ENCODE results near the gene HTRA1.

DNA sequence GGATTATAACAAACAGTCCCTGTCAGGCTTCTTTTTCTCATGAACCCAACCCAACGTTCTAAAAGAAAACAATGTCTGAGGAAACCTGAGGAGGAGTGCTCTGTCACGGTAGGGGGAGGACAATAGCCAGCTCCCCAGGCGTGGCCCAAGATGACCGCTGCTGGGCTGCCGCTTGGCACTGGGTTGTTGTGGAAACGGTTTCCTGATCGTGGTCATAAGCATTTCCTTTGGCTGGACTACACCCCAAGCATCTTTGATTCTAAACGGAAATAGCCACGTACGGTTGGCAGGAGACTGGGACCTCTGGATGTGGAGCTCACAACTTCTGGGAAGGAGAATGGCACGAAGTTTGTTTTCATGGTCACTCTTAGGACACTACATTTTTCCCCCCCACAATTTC is 68.8 kb downstream of the HTRA1 start:
- TF ChIP-seq, protein P1, sequence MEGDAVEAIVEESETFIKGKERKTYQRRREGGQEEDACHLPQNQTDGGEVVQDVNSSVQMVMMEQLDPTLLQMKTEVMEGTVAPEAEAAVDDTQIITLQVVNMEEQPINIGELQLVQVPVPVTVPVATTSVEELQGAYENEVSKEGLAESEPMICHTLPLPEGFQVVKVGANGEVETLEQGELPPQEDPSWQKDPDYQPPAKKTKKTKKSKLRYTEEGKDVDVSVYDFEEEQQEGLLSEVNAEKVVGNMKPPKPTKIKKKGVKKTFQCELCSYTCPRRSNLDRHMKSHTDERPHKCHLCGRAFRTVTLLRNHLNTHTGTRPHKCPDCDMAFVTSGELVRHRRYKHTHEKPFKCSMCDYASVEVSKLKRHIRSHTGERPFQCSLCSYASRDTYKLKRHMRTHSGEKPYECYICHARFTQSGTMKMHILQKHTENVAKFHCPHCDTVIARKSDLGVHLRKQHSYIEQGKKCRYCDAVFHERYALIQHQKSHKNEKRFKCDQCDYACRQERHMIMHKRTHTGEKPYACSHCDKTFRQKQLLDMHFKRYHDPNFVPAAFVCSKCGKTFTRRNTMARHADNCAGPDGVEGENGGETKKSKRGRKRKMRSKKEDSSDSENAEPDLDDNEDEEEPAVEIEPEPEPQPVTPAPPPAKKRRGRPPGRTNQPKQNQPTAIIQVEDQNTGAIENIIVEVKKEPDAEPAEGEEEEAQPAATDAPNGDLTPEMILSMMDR (IDR thresholded peaks at IDR 0.05): no peak
- no peak for TF ChIP-seq EZH2phosphoT487 (IDR thresholded peaks at IDR 0.05)

Data from neural progenitor cell (in vitro differentiated cells).